Transverse colon (tissue), 4 donors: ENCODE results near the gene PLIN4. TPM values are rescaled to one million over a fixed set of nuclear protein-coding genes. Genes with fewer than 3 reads are reported as not detected.
A peak's percentile ranks its signal among the peaks of the same experiment; 100 is the strongest.

ENCODE experiments used
- DNase-seq: peaks from one replicate; pipeline ENCODE4 v3.0.0-alpha.2; 2019
- H3K27ac ChIP-seq, 4 donors: fragments of 200-600 bp; sonication (generic); 2 replicates each; pipeline ENCODE4 v1.5.1; 2016 to 2018; ENCODE audit warnings: inconsistent platforms in 4 of 4
- H3K27me3 ChIP-seq: fragments of 200-600 bp; sonication (generic); 2 replicates; pipeline ENCODE4 v1.5.1; 2017; ENCODE audit warnings: inconsistent platforms
- H3K36me3 ChIP-seq, 4 donors: fragments of 200-600 bp; sonication (generic); 2 replicates each; pipeline ENCODE4 v1.5.1; 2017 to 2019; ENCODE audit warnings: inconsistent platforms in 4 of 4
- H3K4me1 ChIP-seq, 4 donors: fragments of 200-600 bp; sonication (generic); 2 replicates each; pipeline ENCODE4 v1.5.1; 2017 to 2020; ENCODE audit warnings: inconsistent platforms in 4 of 4
- H3K4me3 ChIP-seq, 4 donors: fragments of 200-600 bp; sonication (generic); 1 replicate in 1 of 4; 2 replicates in 3 of 4; pipeline versions ENCODE4 v1.5.1 to v1.6.1; 2017 to 2019; ENCODE audit warnings: inconsistent platforms in 4 of 4
- H3K9me3 ChIP-seq, 2 donors: fragments of 200-600 bp; sonication (generic); 2 replicates each; pipeline ENCODE4 v1.5.1; 2017 to 2019; ENCODE audit warnings: inconsistent platforms in 2 of 2
- EP300 ChIP-seq: sonication (generic); formaldehyde crosslinking; IDR thresholded peaks from one replicate; pipeline ENCODE4 v1.6.1; 2017; ENCODE audit warnings: antibody characterized with exemption, low read depth
- POLR2A ChIP-seq: fragments of 450-650 bp; IDR thresholded peaks from one replicate; pipeline ENCODE4 v1.6.1; 2016; ENCODE audit warnings: antibody characterized with exemption, mild to moderate bottlenecking, moderate library complexity
- POLR2AphosphoS5 ChIP-seq, 3 donors: sonication (generic); formaldehyde crosslinking; IDR thresholded peaks; one replicate each; pipeline ENCODE4 v1.6.1; 2016; ENCODE audit warnings: antibody characterized with exemption in 3 of 3
- WGBS, 2 donors: methylation state at CpG; one replicate each; pipeline ENCODE4 v1.1.5; 2018; ENCODE audit warnings: low coverage in 1 of 2; 5-methylcytosine and 5-hydroxymethylcytosine counted together
- in situ Hi-C, 4 donors: fragments of 200-750 bp; cut with MboI; loops; one replicate each; pipeline versions ENCODE4 v1.15.0 to v1.15.1; 2017; ENCODE audit warnings: low sequenced_read_pairs in 3 of 4, low pct_ligation_motif_present in 1 of 4, low pct_unique_long_range_greater_than_20kb in 1 of 4
- intact Hi-C: fragments of 100-400 bp; cut with DNase I; formaldehyde crosslinking; loops from one replicate; pipeline ENCODE4 v1.15.1; 2023; ENCODE audit warnings: low total_unique reads
- total RNA-seq, 4 donors: library from RNA; depleted of rRNA; stranded (reverse); fragments of >200 nt; gene quantifications; one replicate each; pipeline ENCODE4 v1.1.0, GENCODE V29; 2016
- TF ChIP-seq, protein P1 (sequence below), 5 experiments: fragments of 200-600 bp in 3 of 5; fragments of 450-650 bp in 2 of 5; sonication (generic) in 3 of 5; IDR thresholded peaks; 1 replicate in 2 of 5; 2 replicates in 3 of 5; pipeline ENCODE4 v1.5.1; 2016 to 2017; ENCODE audit warnings: antibody characterized with exemption in 5 of 5, inconsistent platforms in 3 of 5, mild to moderate bottlenecking in 2 of 5, moderate library complexity in 1 of 5

PLIN4 gene
- total RNA-seq, 4 donors from 2014 or later, result 8.9 to 33.7 (median 22.2) TPM

DNA sequence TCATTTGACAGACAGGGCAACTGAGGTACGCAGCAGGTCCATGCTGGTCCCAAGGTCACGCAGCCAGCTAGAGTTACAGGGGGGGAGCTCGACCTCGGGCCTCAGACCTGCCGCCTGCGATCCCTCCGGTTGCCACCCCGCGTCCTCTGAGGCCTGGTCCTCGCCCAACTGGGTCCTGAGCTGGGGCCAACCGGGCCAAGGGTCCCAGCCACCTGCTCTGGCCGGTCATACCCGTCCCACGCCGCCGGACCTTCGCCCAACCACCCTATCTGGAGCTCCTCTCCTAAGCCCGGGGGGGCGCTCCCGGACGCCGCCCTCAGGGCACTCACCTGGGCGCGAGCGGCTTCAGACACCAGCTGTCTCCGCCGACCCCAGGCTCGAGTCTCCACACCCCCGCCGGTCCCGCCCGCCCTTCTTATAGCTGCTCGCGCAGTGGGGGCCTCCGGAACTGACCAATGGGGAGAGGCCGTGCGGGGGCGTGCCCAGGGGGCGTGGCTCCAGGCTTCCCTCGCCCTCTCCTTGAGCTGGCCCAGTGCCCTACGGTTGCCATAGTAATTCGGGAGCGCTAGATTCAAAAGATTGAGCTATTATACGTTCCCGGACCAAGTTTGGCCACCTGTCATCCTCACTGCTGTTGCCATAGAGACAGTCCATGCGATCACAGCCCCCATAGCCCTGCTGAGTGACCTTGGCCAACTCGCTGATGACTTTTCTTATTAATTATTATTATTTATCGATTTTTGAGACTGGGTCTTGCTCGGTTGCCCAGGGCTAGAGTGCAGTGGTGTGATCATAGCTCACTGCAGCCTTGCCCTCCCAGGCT lies 16.8 kb upstream of the PLIN4 start, which contains the start of gene PLIN5:
TSS of gene PLIN5 (minus strand) at position 389 of the 823 bp plus-strand sequence. CDS start 1,150 bp downstream, outside the sequence.
- H3K4me1 ChIP-seq, result peaks cover 0 to 15% (median 11%) of the 10 kb centered on the region in 4 donors
- intact Hi-C loops, result no loop called here
- in situ Hi-C loops, result no loop called here
- no peak within 1 kb of the TSS for H3K27ac ChIP-seq
- H3K36me3 ChIP-seq, result no peaks in the 10 kb centered on the region
- peak within 1 kb of the TSS in 2 of 4 donors; percentile 28 to 29 for H3K4me3 ChIP-seq
- WGBS, 2 donors, result 9 to 32% methylated on average over 4 to 26 of the region's 49 CpGs
- peak; percentile 84 for DNase-seq
- H3K9me3 ChIP-seq, result no peaks in the 10 kb centered on the region
- H3K27me3 ChIP-seq, result peaks cover 25% of the 10 kb centered on the region
- TF ChIP-seq, protein P1, sequence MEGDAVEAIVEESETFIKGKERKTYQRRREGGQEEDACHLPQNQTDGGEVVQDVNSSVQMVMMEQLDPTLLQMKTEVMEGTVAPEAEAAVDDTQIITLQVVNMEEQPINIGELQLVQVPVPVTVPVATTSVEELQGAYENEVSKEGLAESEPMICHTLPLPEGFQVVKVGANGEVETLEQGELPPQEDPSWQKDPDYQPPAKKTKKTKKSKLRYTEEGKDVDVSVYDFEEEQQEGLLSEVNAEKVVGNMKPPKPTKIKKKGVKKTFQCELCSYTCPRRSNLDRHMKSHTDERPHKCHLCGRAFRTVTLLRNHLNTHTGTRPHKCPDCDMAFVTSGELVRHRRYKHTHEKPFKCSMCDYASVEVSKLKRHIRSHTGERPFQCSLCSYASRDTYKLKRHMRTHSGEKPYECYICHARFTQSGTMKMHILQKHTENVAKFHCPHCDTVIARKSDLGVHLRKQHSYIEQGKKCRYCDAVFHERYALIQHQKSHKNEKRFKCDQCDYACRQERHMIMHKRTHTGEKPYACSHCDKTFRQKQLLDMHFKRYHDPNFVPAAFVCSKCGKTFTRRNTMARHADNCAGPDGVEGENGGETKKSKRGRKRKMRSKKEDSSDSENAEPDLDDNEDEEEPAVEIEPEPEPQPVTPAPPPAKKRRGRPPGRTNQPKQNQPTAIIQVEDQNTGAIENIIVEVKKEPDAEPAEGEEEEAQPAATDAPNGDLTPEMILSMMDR (IDR thresholded peaks at IDR 0.05), result no peak
- TF ChIP-seq EP300, result no peak
- TF ChIP-seq POLR2A, result no peak
- no peak for TF ChIP-seq POLR2AphosphoS5 (IDR thresholded peaks at IDR 0.05)

DNA sequence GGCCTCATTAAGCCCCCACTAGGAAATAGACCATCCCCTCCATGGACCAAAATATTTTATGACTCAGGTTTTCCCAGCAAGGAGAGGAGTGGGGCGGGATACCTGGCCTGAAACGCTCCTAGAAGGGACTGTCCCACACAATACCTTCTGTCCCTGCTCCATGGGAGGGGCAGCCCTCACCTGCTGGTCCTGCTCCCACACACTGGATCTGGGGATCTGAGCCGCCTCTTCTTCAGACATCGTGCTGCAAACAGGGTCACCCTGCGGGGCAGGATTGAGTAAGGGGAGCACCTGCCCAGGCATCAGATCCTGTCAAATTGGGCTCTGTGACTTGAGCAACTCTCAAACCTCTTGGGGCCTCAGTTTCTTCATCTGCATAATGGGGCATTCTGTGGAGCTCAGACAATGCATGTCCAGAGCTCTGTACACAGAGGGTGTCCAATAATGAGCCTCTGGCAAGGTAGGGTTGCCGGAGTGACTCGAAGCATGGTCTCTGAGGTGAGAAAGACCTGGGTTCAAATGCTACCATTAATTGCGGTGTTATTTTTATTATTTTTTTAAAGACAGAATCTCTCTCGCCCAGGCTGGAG lies 15.6 kb upstream of the PLIN4 start:
- H3K36me3 ChIP-seq, result no peaks in the 10 kb centered on the region
- in situ Hi-C loops, result no loop called here
- no peak for DNase-seq
- H3K27ac ChIP-seq, result no peak overlapping the region
- TF ChIP-seq, protein P1 (IDR thresholded peaks at IDR 0.05), result no peak
- no peak for TF ChIP-seq POLR2A
- no peak for TF ChIP-seq POLR2AphosphoS5 (IDR thresholded peaks at IDR 0.05)
- no peak for TF ChIP-seq EP300
- H3K4me1 ChIP-seq, result peaks cover 0 to 15% (median 11%) of the 10 kb centered on the region in 4 donors
- H3K9me3 ChIP-seq, result no peaks in the 10 kb centered on the region
- WGBS, 2 donors, result 74% methylated on average over 9 of the region's 9 CpGs; no CpG with 5 or more reads in 1 of the 2 donors
- peaks cover 25% of the 10 kb centered on the region for H3K27me3 ChIP-seq
- intact Hi-C loops, result no loop called here
- H3K4me3 ChIP-seq, result no peak overlapping the region

DNA sequence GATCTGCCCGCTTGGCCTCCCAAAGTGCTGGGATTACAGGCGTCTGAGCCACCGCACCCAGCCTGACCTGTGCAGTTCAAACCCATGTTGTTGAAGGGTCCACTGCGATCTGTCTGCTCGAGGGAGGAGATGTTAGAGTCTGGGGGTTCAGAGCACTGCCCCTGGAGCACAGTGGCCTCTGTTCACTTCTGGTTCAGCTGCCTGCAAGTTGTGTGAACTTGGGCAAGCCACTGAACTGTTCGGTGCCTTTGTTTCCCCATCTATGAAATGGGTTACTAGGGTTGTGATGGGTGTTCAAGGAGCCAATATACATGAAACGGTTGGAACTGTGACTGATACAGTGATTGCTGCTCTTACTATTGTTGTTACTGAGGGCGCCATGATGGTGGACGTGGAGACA lies 15.0 kb upstream of the PLIN4 start:
- intact Hi-C loops, result no loop called here
- TF ChIP-seq POLR2AphosphoS5 (IDR thresholded peaks at IDR 0.05) (no peak), EP300 (no peak), POLR2A (no peak)
- TF ChIP-seq, protein P1 (IDR thresholded peaks at IDR 0.05), result no peak
- Histone ChIP-seq H3K9me3 (no peaks in the 10 kb centered on the region), H3K36me3 (no peaks in the 10 kb centered on the region), H3K27ac (no peak overlapping the region), H3K4me1 (peaks cover 0 to 15% (median 11%) of the 10 kb centered on the region in 4 donors), H3K27me3 (peaks cover 25% of the 10 kb centered on the region), H3K4me3 (no peak overlapping the region)
- WGBS, 2 donors, result 71 to 80% methylated on average over 4 to 9 of the region's 9 CpGs
- in situ Hi-C loops, result no loop called here
- no peak for DNase-seq

DNA sequence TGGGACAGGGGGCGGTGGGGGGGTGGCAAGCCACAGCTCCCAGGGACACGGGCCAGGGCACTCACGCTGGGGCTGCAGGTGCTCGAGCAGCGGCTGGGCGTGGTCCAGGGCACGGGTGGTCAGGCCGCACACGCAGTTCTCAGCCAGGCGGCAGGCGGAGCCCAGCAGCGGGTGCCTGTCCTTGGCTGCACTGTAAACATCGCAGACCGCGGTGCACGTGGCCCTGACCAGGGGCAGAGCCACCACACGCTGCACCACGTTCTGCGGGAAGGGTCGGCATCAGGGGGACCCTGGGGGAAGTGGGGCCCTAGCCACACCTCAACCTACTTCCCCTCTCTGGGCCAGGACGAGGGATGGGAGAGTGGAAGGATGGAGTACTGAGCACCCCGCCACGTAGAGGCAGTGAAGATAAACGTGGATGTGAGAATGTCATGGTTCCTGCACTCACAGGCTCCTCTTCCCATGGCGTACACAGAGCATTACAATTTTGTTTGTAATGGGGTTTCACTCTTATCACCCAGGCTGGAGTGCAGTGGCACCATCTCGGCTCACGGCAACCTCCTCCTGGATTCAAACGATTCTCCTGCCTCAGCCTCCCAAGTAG lies 13.4 kb upstream of the PLIN4 start:
- intact Hi-C loops, result no loop called here
- Histone ChIP-seq H3K36me3 (no peaks in the 10 kb centered on the region), H3K4me1 (peaks cover 0 to 15% (median 11%) of the 10 kb centered on the region in 4 donors), H3K4me3 (no peak overlapping the region), H3K27ac (no peak overlapping the region), H3K9me3 (no peaks in the 10 kb centered on the region), H3K27me3 (peaks cover 25% of the 10 kb centered on the region)
- 0 to 38% methylated on average over 1 to 28 of the region's 28 CpGs for WGBS, 2 donors
- no peak for DNase-seq
- in situ Hi-C loops, result no loop called here
- no peak for TF ChIP-seq EP300
- TF ChIP-seq, protein P1 (IDR thresholded peaks at IDR 0.05), result no peak
